B cell (primary cell): ENCODE results near the gene MFAP1. TPM values are rescaled to one million over a fixed set of nuclear protein-coding genes. Genes with fewer than 3 reads are reported as not detected.

Source experiments
- ATAC-seq: fragments of 200-7000 bp; cut with Tn5 transposase; one replicate; pipeline ENCODE4 v1.10.0; 2021; ENCODE audit warnings: low read depth, mild to moderate bottlenecking, moderate number of reproducible peaks, moderate library complexity
- CTCF ChIA-PET: fragments of 350-600 bp; sonication (Branson Sonifier 250); formaldehyde crosslinking; loops from one replicate; lab custom pipeline; 2021; ENCODE audit warnings: antibody characterized with exemption, inconsistent platforms; lab: Charles Lee
- POLR2A ChIA-PET: fragments of 350-600 bp; sonication (Branson Sonifier 250); formaldehyde crosslinking; loops from one replicate; lab custom pipeline; 2021; ENCODE audit warnings: antibody characterized with exemption; lab: Charles Lee
- DNase-seq: peaks from one replicate; pipeline ENCODE4 v3.0.0; 2013
- H2AFZ ChIP-seq: 2 replicates; pipeline ENCODE4 v1.6.1; 2012; ENCODE audit warnings: mild to moderate bottlenecking, low read depth, low read length; ENCODE audit not compliant: insufficient read depth, poor library complexity, severe bottlenecking
- H3K27ac ChIP-seq, 2 donors: 1 replicate in 1 of 2; 2 replicates in 1 of 2; pipeline ENCODE4 v1.5.1; 2012 to 2013; ENCODE audit warnings: low read length in 2 of 2, mild to moderate bottlenecking in 2 of 2, moderate library complexity in 1 of 2
- H3K27me3 ChIP-seq, 4 experiments: fragments of 200-600 bp in 1 of 4; sonication (generic) in 1 of 4; replicated peaks in 1 of 4; 1 replicate in 2 of 4; 2 replicates in 2 of 4; pipeline versions ENCODE4 v1.6.1 to v1.7.0; 2013 to 2016; ENCODE audit warnings: low read length in 3 of 4, mild to moderate bottlenecking in 2 of 4, mixed read lengths in 1 of 4, moderate library complexity in 1 of 4; ENCODE audit not compliant: insufficient read depth in 4 of 4, control insufficient read depth in 3 of 4; ENCODE audit errors: control extremely low read depth in 1 of 4
- H3K36me3 ChIP-seq, 2 experiments: replicated peaks in 1 of 2; 1 replicate in 1 of 2; 2 replicates in 1 of 2; pipeline versions ENCODE4 v1.6.1 to v1.7.1; 2013; ENCODE audit warnings: low read length in 1 of 2; ENCODE audit not compliant: insufficient read depth in 2 of 2, control insufficient read depth in 1 of 2; ENCODE audit errors: control extremely low read depth in 1 of 2, extremely low read depth in 1 of 2
- H3K4me1 ChIP-seq, 2 donors: fragments of 200-600 bp in 1 of 2; sonication (generic) in 1 of 2; 1 replicate in 1 of 2; 2 replicates in 1 of 2; pipeline versions ENCODE4 v1.5.1 to v1.6.1; 2013 to 2017; ENCODE audit warnings: low read length in 2 of 2; ENCODE audit not compliant: control insufficient read depth in 2 of 2, insufficient read depth in 2 of 2
- H3K4me2 ChIP-seq: replicated peaks from 2 replicates; pipeline ENCODE3; 2012; ENCODE audit warnings: mild to moderate bottlenecking, low read depth, low read length; ENCODE audit not compliant: poor library complexity, severe bottlenecking
- H3K4me3 ChIP-seq, 5 experiments: fragments of 200-600 bp in 1 of 5; sonication (generic) in 1 of 5; 1 replicate in 3 of 5; 2 replicates in 2 of 5; pipeline versions ENCODE4 v1.5.1 to v1.7.0; 2011 to 2016; ENCODE audit warnings: low read length in 4 of 5, mild to moderate bottlenecking in 4 of 5, low read depth in 2 of 5, control low read depth in 1 of 5, moderate library complexity in 1 of 5; ENCODE audit not compliant: insufficient read depth in 1 of 5; ENCODE audit errors: control extremely low read depth in 1 of 5, extremely low read depth in 1 of 5
- H3K79me2 ChIP-seq: fragments of 200-600 bp; sonication (generic); one replicate; pipeline ENCODE4 v1.6.0; 2016; ENCODE audit warnings: low read length; ENCODE audit not compliant: control insufficient read depth, insufficient read depth
- H3K9ac ChIP-seq: fragments of 200-600 bp; sonication (generic); 2 replicates; pipeline ENCODE4 v1.6.1; 2017; ENCODE audit warnings: mild to moderate bottlenecking, low read length, moderate library complexity
- H3K9me3 ChIP-seq, 3 donors: one replicate each; pipeline versions ENCODE4 v1.6.1 to v1.7.1; 2013; ENCODE audit warnings: low read length in 2 of 3; ENCODE audit not compliant: control insufficient read depth in 2 of 3, insufficient read depth in 1 of 3; ENCODE audit errors: control extremely low read depth in 1 of 3
- H4K20me1 ChIP-seq: 2 replicates; pipeline ENCODE4 v1.6.0; 2012; ENCODE audit warnings: mild to moderate bottlenecking, low read length; ENCODE audit not compliant: insufficient read depth, control insufficient read depth, poor library complexity, severe bottlenecking
- H3K27ac Mint-ChIP-seq: one replicate; pipeline ENCODE4 v1.8.0; 2021; ENCODE audit warnings: mixed read lengths
- H3K27me3 Mint-ChIP-seq: one replicate; pipeline ENCODE4 v1.8.0; 2021; ENCODE audit warnings: mixed read lengths
- H3K4me1 Mint-ChIP-seq: one replicate; pipeline ENCODE4 v1.8.0; 2021; ENCODE audit warnings: mixed read lengths
- H3K4me3 Mint-ChIP-seq: one replicate; pipeline ENCODE4 v1.8.0; 2021; ENCODE audit warnings: mixed read lengths
- H3K9me3 Mint-ChIP-seq: one replicate; pipeline ENCODE4 v1.8.0; 2022; ENCODE audit warnings: mixed read lengths; ENCODE audit not compliant: insufficient read depth
- CTCF ChIP-seq: fragments of 200-600 bp; IDR thresholded peaks from one replicate; pipeline ENCODE4 v1.8.0; 2022; ENCODE audit warnings: antibody characterized with exemption, mild to moderate bottlenecking
- EZH2 ChIP-seq: IDR thresholded peaks from 2 replicates; pipeline ENCODE4 v1.6.1; 2012; ENCODE audit warnings: borderline replicate concordance, low read depth, mild to moderate bottlenecking, moderate library complexity, low read length; ENCODE audit not compliant: insufficient read depth, poor library complexity, severe bottlenecking
- WGBS: methylation state at CpG from one replicate; pipeline ENCODE4 v1.1.5; 2013; ENCODE audit warnings: missing lambda C conversion rate; ENCODE audit not compliant: insufficient coverage; 5-methylcytosine and 5-hydroxymethylcytosine counted together
- intact Hi-C: fragments of 100-400 bp; cut with micrococcal nuclease; formaldehyde crosslinking; loops from one replicate; pipeline ENCODE4 v1.10.0; 2022
- polyA plus RNA-seq: library from polyadenylated mRNA; depleted of rRNA; stranded (reverse); fragments of >200 nt; gene quantifications from 2 replicates; pipeline ENCODE4 v1.2.3, GENCODE V29; 2012
- total RNA-seq, 2 donors: library from RNA; stranded (reverse); fragments of 120-200 nt in 1 of 2; gene quantifications; 1 replicate in 1 of 2; 2 replicates in 1 of 2; pipeline versions ENCODE4 v1.2.3 to v1.2.4, GENCODE V29; 2013 to 2022

MFAP1 gene
- total and polyA plus RNA-seq, 2 donors (not counting 1 experiment from before 2014, with no cell fraction given) = 3.4 to 22.1 TPM

GRCh38 chr15:43799209-43799944, 25.1 kb downstream of the MFAP1 start:
- POLR2A ChIA-PET = interaction anchor here (1.6 to 2.2 kb wide), 2 partner anchors 8 to 23 kb away, joined by 12 to 17 read pairs; partner anchors contain the start of genes ELL3 and SERF2
- peak overlapping the region; percentile 79 to 81 for H3K27ac ChIP-seq
- H2AFZ ChIP-seq = no peak overlapping the region
- peaks cover 33% of the 10 kb centered on the region for H3K79me2 ChIP-seq
- Mint-ChIP-seq H3K27me3 (no peaks in the 10 kb centered on the region), H3K4me1 (peaks cover 53% of the 10 kb centered on the region), H3K9me3 (no peaks in the 10 kb centered on the region), H3K4me3 (peak overlapping the region; percentile 98), H3K27ac (peak overlapping the region; percentile 81)
- H3K4me2 ChIP-seq = peak overlapping the region; percentile 90
- peaks cover 0 to 9% (median 0%) of the 10 kb centered on the region in 3 donors for H3K9me3 ChIP-seq
- H3K27me3 ChIP-seq = no peaks in the 10 kb centered on the region
- DNase-seq (no peak), ATAC-seq (no peak)
- no peak overlapping the region for H3K9ac ChIP-seq
- H3K36me3 ChIP-seq = peaks cover 0 to 48% of the 10 kb centered on the region in 2 experiments
- intact Hi-C loops = no loop called here
- H3K4me3 ChIP-seq = no peak overlapping the region
- H4K20me1 ChIP-seq = peaks cover 24% of the 10 kb centered on the region
- H3K4me1 ChIP-seq = peaks cover 14 to 39% of the 10 kb centered on the region in 2 donors
- CTCF ChIA-PET = interaction anchor here (0.8 to 2.0 kb wide), 3 partner anchors 9 to 23 kb away, joined by 5 to 18 read pairs (median 10); partner anchors contain the start of gene ELL3
- no peak for TF ChIP-seq CTCF
- TF ChIP-seq EZH2 = no peak
- 95% methylated on average over 10 of the region's 16 CpGs for WGBS

- intact Hi-C loops = no loop called here
- Histone ChIP-seq H4K20me1 (peaks cover 39% of the 10 kb centered on the region), H2AFZ (no peak overlapping the region), H3K4me2 (no peak overlapping the region), H3K27me3 (no peaks in the 10 kb centered on the region), H3K4me3 (no peak overlapping the region), H3K4me1 (peaks cover 21 to 56% of the 10 kb centered on the region in 2 donors), H3K79me2 (peaks cover 48% of the 10 kb centered on the region), H3K9me3 (peaks cover 0 to 9% (median 0%) of the 10 kb centered on the region in 3 donors), H3K9ac (no peak overlapping the region), H3K27ac (no peak overlapping the region), H3K36me3 (peaks cover 0 to 55% of the 10 kb centered on the region in 2 experiments)
- H3K27me3 Mint-ChIP-seq = no peaks in the 10 kb centered on the region
- H3K9me3 Mint-ChIP-seq = no peaks in the 10 kb centered on the region
- CTCF ChIA-PET = interaction anchor here (1.0 to 3.2 kb wide), 3 partner anchors 10 to 26 kb away, joined by 3 to 13 read pairs (median 6); partner anchors contain the start of gene ELL3
- ATAC-seq = no peak
- TF ChIP-seq CTCF (no peak), EZH2 (no peak)
- no peak for DNase-seq
- H3K4me1 Mint-ChIP-seq = peaks cover 76% of the 10 kb centered on the region
- H3K27ac Mint-ChIP-seq = no peak overlapping the region
- no peak overlapping the region for H3K4me3 Mint-ChIP-seq
- POLR2A ChIA-PET = interaction anchor here (2.0 kb wide), 1 partner anchor 20 kb away, joined by 6 read pairs; the partner anchor contains the start of gene ELL3
- WGBS = no CpG with 5 or more reads among the region's 3 CpGs
Measured at GRCh38 chr15:43796566-43796965, 27.9 kb downstream of the MFAP1 start.
